GM18505 (cell line): ENCODE results near the gene SBDS.
"Not testable (repeated sequence)": the region's sequence is repeated elsewhere in the genome, so short reads cannot be mapped to it uniquely, and the experiment has no call there.

ENCODE experiments used
- ATAC-seq: cut with Tn5 transposase; IDR thresholded peaks from one replicate; pipeline ENCODE4 v1.9.1; 2021; ENCODE audit not compliant: unreplicated experiment
- POLR2A ChIP-seq: IDR thresholded peaks from 4 replicates; pipeline ENCODE4 v1.6.1; 2011; ENCODE audit warnings: borderline replicate concordance; ENCODE audit not compliant: insufficient read depth, insufficient read length; ENCODE audit errors: extremely low read depth

SBDS gene

DNA sequence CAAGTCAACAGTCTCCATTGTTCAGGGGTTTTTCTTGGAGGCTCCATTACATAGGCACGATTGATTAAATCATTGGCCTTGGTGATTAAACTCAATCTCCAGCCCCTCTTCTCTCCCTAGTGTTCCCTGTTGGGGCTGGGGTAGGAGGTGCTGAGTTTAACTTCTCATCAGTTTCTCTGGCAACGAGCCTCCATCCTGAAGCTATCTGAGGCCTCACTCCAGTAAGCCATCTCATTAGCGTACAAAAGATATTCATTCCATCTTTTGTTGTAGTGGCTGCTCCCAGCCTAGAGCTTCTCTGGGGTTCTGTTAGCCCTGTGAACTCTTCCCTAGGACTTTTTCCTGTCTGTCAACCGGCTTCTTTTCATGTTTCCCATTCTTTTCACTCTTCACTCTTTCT is 12.9 kb upstream of the SBDS start:
- no peak for ATAC-seq
- TF ChIP-seq POLR2A: no peak

- no peak for TF ChIP-seq POLR2A
- no peak for ATAC-seq
Measured at GRCh38 chr7:67006965-67007364, 11.6 kb upstream of the SBDS start.

DNA sequence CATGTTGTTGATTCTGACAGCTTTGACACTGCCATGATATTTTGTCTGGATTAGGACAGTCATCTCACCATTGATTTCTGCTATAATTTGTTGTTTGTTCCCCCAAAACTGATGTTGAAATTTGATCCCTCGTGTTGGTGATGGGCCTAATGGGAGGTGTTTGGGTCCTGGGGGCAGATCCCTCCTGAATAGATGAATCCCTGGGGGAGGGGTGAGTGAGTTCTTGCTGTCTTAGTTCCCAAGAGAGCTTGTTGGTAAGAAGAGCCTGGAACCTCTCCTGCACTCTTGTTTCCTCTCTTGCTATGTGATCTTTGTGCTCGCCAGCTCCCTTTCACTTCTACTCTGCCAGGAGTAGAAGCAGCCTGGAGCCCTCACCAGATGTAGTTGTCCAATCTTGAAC is 8.8 kb upstream of the SBDS start:
- not testable (repeated sequence) for ATAC-seq

DNA sequence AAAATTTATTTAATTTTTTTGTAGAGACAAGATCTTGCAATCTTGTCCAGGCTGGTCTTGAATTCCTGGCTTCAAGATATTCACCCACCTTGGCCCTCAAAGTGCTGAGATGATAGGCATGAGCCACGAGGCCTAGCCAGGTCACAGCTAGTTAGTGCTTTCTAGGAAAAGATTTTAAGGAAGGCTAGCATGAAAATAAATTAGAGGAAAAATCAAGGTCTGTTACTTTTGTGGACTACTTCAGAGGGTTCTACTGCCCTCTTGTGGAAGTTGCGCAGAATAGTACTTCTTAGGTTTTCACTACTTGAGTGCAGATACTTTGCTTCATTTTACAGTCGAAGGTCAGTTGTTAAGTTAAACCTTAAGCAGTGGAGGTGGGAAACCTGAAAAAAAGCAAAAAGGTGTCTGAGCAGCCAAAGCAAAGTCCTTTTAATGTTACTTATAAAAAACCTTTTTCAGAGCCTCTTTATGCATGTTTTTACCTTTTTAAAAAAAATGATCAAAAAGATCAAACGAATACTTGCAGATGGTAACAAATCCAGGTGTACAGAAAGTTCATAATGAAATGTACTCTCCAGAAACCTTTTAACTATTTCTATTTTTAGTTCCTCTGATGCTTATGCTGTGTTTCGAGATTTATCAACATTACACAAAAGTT is 5.3 kb upstream of the SBDS start:
- ATAC-seq: not testable (repeated sequence)

- ATAC-seq: peak; percentile 83
- TF ChIP-seq POLR2A: peak; percentile 91
Measured at GRCh38 chr7:66996444-66997191, 1.2 kb upstream of the SBDS start, which contains the start of gene TYW1. TYW1 (plus strand) TSS chr7:66996833; CDS start chr7:66996979, 146 bp downstream.

GRCh38 chr7:66994691-66995049 is 716 bp downstream of the SBDS start:
- ATAC-seq: peak; percentile 21

GRCh38 chr7:66994051-66994450 is 1.3 kb downstream of the SBDS start:
- not testable (repeated sequence) for ATAC-seq

DNA sequence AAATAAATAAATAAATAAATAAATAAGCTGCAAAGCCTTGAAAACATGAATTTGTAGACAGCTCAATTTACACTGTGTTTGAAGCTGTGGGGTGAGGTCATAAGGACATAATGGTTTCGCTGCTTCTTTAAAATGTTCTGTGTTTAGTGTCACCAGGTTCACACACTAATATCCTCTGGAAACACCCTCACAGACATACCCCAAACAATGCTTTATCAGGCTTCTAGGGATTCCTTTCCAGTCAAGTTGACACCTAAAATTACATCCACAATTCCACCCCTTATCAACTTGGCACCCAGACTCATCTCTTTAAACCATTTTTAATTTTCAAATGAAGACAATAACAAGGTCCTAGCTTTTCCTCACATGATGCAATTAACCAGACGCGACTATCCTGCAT is 5.8 kb downstream of the SBDS start:
- not testable (repeated sequence) for ATAC-seq

DNA sequence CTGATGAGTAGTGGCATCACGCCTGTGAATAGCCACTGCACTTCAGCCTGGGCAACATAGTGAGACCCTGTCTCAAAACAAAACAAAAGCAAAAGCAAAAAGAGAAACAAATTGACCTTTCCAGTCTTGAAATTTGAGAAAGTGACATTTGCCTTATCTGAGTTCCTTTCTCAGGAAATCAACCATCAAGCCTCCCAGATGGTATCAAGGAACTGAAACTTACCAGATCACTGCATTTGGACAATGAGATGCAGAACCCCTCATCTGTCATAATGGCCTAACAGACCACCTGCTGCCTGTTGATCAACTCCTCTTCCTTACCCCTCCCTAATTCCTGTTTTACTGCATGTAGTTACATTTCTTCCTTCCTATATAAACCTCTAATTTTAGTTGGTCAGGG is 15.1 kb downstream of the SBDS start:
- not testable (repeated sequence) for ATAC-seq

- not testable (repeated sequence) for ATAC-seq
Measured at GRCh38 chr7:66979013-66979412, 16.4 kb downstream of the SBDS start.

DNA sequence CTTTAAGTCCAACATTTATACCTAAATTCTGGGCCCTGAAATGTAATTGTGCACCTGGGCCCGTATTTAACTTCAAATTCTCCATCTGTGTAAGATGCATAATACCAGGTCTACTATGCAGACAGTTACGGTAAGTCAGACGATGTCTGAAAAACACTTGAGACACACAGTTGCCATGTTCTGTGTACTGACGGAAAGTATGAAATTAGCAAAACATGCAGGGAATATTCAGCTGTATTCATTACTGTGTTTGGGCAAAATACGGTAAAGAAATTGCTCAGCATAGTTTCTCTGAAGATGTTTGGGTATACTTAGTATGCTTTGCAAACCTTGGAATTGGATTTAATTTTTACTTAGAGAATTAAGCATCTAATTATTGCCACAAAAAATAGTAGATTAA is 17.1 kb downstream of the SBDS start:
- not testable (repeated sequence) for ATAC-seq

DNA sequence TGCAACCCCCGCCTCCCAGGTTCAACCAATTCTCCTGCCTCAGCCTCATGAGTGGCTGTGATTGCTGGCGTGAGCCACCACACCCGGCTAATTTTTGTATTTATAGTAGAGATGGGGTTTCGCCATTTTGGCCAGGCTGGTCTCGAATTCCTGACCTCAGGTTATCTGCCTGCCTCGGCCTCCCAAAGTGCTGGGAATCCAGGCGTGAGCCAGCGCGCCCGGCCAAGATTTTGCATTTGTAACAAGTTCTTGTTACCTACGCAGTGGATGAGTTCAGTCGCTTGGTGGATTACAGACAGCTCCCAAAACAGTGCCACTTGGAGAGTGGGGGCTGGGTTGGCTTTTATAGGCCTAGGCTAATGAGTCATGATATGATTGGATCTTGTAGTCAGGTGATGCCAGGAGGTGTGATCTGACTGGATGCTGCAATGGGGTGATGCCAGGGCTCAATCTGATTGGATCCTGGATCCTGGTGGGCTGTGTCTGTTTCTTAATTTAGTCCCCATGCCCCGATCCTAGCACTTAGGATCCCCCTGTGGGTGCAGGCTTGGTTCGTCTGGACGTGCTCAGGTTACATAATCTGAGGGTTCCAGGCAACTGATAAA is 20.3 kb downstream of the SBDS start:
- ATAC-seq: no peak
- TF ChIP-seq POLR2A: no peak

- no peak for TF ChIP-seq POLR2A
- ATAC-seq: no peak
Measured at GRCh38 chr7:66970310-66970709, 25.1 kb downstream of the SBDS start.

DNA sequence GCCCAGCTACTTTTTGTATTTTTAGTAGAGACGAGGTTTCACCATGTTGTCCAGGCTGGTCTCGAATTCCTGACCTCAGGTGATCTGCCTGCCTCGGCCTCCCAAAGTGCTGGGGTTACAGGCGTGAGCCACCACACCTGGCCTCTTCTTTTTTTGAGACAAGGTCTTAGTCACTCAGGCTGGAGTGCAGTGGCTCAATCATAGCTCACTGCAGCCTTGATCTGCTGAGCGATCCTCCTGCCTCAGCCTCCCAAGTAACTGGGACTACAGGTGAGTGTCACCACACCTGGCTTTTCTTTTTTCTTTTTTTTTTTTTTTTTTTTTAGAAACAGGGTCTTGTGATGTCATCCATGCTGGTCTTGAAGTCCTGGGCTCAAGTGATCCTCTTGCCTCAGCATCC is 26.4 kb downstream of the SBDS start:
- ATAC-seq: not testable (repeated sequence)

GRCh38 chr7:66967029-66967428 is 28.4 kb downstream of the SBDS start:
- no peak for ATAC-seq
- no peak for TF ChIP-seq POLR2A
